Endometrium (tissue), 2 donors: ENCODE results near the gene BTN2A1.
"Not testable (repeated sequence)": the region's sequence is repeated elsewhere in the genome, so short reads cannot be mapped to it uniquely, and the experiment has no call there.

Experiments used
- FAIRE-seq: peaks from 2 replicates; lab custom pipeline; 2012; peaks lifted over from hg19 to GRCh38; lab: Jason Lieb, UNC
- donor health status: control.
- donor health status: control.

BTN2A1 gene

DNA sequence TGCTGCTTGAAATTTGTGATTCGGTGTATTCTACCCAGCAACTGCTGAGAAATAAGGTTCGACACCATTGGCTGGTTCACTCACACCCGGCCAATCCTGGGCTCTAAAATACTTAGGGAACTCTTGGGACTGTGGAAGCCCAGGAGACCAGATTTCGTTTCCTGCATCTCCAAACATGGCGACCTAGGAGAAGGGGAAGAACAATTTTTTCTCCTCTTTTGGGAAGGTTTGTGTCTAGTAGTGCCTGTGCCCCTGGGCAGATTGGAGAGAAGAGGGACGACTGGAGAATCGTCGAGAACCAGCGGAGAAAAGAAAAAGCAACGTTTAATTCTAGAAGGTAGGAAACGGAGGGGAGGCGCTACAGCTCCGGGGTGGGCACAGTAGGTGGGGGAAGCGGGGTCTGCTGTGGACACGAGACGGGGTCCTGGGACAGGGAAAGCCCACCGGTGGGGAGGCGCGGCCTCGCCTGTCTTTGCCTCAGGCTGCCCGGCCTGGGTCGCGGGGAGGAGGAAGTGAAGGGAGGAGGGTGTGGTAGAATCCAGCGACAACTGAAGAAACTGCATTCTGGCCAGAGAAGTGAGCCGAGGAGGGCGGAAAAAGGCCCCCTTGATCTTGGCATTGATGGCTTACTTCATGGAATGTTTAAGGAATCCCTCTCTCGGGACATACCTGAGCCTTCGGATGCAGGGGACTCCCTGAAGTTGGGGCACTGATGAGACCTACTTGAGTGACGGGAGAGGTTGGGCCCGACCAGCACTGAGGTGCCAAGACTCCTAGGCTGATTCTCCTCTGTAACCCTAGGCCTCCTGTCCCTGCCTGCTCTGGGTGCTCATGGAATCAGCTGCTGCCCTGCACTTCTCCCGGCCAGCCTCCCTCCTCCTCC lies at the start of gene BTN2A1:
BTN2A1 (plus strand) TSS at position 150 of the 883 bp plus-strand sequence; CDS start at position 832, 682 bp downstream.
- FAIRE-seq, result peak; percentile 96

DNA sequence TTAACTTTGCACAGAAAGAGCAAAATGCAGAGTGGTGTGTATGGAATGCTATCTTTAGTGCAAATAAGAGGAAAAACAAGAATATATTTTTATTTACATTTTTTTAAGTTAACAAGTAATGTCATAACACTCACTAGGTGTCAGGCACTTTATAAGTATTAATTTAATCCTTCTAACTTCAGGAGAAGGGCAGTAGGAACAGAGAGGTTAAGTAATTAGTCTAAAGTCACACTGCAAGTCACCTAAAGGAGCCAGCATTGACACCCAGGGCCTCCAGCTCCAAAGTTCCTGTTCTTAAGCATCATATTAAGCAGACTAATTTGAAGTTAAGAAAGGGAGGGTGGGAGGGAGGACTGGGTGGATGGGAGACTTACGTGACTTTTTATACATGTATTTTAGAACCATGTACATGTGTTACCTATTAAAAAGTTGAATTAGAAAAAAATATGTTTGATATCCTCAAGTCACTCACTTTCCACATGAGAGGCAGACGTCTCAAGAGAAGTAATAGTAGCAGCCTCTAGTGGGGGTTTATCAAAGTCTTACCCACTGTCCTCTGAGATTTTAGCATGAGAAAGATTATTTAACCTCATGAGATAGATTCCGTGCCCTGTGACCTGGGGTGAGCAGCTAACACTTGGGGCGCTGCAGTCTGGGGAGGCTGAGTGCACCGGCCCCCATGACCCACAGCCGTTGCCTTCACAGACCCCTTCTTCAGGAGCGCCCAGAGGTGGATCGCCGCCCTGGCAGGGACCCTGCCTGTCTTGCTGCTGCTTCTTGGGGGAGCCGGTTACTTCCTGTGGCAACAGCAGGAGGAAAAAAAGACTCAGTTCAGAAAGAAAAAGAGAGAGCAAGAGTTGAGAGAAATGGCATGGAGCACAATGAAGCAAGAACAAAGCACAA lies 48.7 kb upstream of the BTN2A1 start:
- no peak for FAIRE-seq

DNA sequence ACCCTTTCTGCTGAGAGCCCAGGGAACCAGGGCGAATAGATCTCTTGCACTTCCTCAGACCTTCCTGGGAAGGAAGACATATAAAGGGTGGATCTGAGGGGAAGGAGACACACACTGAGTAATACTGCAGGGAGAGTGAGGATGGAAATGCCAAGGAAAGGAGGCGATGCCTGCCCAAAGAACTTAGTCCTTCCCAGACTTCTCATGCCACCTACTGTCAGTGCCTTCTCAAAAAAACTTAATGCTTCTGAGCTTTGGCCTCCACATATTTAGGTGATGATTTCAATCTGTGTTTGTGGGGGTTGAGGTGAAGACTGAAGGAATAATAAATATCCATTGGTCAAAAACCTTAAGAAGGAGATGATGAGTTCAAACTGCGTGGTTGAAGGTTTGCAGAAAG lies 46.0 kb upstream of the BTN2A1 start:
- no peak for FAIRE-seq

DNA sequence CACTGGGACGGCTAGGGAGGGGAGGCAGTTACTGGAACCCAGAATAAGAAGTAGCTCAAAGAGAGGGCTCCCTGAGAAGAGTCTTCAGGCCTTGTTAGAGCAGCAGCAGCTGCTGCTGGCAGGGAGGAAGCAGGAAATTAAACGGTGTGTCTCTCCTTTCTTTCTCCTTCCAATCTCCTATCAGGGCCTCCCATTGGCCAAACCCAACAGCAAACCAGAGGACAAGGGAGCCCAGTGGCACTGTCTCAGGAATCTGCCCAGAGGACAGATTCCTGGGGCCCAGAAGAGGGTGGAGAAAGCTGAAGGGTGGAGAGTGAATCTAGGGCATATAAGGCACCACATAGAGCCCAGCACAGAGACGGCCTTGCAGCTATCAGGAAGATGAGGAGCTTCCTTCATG lies 45.5 kb upstream of the BTN2A1 start:
- FAIRE-seq, result no peak

DNA sequence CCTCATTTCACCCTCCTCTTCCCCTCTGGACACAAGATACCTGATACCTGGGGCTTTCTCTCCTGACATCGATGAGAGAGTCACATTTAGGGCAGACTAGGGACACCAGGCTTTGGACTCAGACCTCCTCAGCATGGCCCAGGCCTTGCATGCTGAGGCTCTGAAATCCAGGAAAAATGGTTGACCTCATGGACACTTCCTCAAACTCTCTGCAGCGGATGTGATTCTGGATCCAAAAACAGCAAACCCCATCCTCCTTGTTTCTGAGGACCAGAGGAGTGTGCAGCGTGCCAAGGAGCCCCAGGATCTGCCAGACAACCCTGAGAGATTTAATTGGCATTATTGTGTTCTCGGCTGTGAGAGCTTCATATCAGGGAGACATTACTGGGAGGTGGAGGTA lies 44.8 kb upstream of the BTN2A1 start:
- FAIRE-seq, result no peak

DNA sequence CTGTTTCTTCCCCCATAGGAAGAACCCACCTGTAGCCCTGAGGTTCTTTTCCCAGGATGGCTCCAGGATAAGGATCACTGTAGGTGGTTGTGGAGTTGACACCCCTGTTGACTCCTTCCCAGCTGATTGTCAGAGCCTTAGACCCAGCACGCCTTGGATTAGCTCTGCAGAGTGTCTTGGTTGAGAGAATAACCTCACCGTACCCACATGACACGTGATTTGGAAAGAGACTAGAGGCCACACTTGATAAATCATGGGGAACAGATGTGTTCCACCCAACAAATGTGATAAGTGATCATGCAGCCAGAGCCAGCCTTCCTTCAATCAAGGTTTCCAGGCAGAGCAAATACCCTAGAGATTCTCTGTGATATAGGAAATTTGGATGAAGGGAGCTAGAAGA lies 43.5 kb upstream of the BTN2A1 start:
- FAIRE-seq, result no peak

DNA sequence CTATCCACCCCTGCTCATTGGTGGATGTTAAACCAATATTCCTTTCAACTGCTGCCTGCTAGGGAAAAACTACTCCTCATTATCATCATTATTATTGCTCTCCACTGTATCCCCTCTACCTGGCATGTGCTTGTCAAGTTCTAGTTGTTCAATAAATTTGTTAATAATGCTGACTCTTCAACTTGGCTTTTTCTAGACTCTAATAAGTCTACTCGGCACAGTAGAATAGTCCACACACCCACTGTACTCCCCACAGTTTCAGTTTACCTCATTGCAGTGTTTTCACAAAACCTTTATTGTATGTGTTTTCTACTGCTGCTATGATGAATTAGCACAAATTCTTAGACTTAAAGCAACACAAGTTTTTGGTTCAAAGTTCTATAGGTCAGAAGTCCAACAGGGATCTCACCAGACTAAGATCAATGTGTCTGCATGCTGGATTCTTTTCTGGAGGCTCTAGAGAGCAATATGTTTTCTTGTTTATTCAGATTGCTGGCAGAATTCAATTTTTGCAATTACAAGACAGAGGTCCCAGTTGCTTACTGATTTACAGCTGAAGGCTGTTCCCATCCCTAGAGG lies 42.6 kb upstream of the BTN2A1 start:
- no peak for FAIRE-seq

DNA sequence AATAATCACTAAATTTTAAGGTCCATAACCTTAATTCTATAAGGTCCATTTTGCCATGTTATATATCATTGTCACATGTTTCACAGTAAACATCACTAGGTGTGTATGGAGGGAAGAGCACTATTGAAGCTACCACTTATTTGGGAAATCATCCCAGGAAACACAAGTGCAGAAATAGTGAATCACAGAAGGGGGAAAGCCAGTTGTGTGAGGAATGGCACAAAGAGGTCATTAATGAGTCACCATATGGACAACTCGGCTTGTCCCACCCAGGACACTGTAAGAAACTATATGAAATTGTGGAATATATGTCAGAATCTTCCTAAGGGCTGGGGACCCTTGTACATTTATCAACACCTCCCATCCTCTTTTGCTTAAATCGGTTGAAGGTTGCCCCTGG lies 42.0 kb upstream of the BTN2A1 start:
- FAIRE-seq, result no peak

DNA sequence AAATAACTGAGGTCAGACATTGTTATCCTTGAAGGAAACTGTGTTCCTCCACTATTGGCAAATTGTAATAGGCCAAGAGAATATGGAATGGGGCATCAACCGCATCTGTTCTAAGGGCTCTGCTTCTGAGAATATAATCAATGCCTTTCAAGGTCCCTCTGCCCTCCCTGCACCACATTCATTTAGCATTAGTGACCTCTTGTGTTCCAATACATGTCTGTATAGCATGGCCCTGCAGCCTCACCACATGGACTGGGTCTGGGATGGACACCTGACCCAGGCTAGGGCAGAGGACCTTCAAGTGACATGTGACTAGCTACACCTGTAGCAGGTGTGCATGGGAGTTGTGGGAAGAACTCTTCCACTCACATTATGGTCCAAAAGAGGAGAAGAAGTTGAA lies 41.5 kb upstream of the BTN2A1 start:
- FAIRE-seq, result no peak

DNA sequence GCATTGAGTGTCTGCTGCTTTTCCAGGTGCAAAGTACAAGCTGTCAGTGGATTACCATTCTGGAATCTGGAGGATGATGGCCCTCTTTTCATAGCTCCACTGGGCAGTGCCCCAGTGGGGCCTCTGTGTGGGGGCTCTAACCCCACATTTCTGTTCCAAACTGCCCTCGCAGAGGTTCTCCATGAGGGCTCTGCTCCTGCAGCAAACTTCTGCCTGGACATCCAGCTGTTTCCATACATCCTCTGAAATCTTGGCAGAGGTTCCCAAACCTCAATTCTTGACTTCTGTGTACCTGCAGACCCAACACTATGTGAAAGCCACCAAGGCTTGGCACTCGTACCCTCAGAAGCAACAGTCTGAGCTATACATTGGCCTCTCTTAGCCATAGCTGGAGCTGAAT lies 39.7 kb upstream of the BTN2A1 start:
- FAIRE-seq, result not testable (repeated sequence)

DNA sequence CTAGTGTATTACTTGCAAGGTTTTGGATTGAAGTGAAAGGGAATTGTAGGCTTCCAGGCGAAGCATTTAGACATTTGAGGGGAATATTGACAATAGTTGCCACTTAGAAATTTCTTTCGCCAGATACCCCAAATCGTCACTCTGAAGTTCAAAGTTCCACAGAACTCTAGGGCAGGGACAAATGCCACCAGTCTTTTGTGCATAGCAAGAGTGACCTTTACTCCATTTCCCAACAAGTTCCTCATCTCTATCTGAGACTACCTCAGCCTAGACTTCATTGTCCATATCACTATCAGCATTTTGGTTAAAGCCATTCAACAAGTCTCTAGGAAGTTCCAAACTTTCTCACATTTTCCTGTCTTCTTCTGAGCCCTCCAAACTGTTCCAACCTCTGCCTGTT lies 39.0 kb upstream of the BTN2A1 start:
- FAIRE-seq, result not testable (repeated sequence)

DNA sequence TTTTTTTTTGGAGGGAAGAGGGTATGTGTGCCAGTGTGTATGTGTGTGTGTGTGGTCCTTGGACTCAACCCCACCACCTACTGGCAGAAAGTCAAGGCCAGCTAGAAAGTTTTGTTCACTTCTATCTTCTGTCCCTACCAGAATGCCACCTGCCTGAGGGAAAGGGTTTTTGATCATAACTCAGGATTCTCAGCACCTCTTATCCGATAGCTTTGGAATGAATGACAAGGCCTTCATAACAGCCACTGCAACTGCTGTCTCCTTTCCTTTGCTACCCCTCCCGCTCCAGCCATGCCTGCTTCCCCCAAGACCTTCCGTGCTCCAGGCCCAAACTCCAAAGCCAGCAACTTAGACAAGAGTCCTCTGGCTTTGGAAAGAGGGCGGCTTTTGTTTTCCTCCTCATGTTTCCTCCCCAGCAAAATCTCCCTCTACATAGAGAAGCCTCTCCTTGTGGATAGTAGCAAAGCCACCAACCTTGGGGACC lies 37.0 kb upstream of the BTN2A1 start:
- FAIRE-seq, result no peak

DNA sequence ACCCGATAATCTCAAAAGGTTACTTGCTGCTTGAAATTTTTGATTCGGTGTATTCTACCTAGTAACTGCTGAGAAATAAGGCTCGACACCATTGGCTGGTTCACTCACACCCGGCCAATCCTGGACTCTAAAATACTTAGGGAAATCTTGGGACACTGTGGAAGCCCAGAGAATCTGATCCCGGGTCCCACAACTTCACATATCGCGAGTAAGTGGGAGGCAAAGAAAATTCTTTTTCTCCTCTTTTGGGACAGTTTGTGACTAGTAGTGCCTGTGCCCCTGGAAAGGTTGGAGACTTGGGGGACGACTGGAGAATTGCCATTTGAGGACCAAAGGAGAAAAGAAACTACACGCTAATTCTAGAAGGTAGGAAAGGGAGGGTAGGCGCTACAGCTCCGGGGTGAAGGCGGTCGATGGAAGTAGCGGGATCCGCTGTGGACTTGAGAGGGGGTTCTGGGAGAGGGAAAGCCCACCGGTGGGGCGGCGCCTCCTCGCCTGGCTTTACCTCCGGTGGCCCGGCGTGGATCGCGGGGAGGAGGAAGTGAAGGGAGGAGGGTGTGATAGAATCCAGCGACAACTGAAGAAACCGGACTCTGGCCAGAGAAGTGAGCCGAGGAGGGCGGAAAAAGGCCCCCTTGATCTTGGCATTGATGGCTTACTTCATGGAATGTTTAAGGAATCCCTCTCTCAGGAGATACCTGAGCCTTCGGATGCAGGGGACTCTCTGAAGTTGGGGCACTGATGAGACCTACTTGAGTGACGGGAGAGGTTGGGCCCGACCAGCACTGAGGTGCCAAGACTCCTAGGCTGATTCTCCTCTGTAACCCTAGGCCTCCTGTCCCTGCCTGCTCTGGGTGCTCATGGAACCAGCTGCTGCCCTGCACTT lies 36.3 kb upstream of the BTN2A1 start:
- FAIRE-seq, result peak; percentile 93

DNA sequence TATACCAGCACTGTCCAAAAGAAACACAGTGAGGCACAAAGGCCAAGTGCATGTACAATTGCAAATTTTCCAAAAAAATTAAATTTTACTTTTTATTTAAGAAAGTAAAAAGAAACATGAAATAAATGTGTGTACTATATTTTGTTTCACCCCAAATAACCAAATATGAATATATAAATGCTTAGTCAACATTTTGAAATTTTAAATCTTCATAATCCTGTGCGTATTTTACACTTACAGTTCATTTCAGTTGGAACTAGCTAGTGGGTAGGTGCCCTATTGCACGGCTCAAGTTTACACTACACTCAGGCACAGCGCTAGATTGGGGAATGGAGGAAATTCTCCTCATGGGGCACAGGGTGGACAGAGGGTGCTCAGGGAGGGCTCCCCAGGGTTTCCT lies 35.4 kb upstream of the BTN2A1 start:
- no peak for FAIRE-seq

DNA sequence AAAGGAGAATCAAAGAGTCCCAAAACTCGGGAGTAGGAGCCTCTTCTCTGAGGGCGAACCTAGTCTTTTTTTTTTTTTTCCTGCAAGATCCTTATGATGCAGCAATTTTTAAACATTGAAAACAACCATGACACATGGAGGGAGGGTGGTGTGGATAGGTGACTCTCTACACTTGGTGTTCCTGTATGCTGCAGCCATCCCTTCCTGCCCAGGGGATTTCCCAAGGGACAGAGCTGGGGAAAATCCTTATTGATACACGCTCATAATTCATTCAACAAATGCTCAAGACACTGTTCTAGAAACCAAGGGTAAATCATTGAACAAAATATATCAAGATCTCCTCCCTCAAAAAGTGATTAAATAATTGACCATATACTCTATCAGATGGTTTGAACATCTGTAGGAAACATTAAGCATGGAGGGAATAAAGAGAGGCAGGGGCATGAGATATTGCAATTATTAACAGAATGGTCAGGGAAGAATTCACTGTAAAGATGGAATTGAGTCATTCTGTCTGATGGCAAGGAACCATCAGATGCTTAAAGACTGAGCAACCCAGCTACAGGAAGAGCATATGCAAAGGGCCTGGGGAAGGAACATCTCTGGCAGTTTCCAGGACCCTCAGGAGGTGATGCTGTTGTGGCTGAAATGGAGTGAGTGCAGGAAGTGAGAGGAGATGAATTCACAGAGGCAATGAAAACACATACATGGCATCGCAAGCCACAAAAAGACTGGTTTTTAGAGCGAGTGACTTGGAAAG lies 30.9 kb upstream of the BTN2A1 start:
- no peak for FAIRE-seq

DNA sequence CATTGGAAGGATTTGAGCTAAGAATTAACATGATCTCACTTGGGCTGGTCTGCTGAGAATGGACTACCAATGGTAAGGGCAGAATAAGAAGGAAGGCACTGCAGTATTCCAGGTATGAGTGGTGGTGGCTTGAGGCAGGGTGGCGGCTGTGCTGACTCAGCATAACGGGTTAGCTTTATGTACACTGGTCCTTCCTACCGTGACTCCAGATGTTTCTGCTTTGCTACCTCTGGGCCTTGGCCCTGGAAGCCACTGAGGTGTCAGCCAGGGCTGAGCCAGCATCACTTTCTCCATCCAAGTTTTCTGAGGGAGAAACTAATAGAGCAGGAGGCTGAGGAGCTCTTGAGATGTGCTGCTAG lies 30.3 kb upstream of the BTN2A1 start:
- FAIRE-seq, result no peak

DNA sequence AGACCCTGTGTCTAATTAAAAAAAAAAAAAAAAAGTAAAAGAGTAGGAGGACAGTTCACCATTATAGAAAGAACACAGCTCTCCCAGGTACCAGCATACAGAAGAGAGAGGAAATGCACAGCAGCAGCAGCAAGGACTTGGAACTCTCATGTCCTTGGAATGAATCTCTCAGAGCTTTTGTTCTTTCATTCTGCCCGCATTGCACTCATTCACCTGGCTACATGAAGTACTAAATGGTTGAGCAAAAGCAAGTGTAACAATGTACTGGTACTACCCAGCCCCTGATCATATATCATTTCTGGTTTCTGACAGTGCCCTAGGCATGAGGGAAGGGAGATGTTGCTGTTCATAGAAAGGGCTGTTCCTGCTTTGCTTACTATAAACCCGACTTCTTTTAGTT lies 29.5 kb upstream of the BTN2A1 start:
- no peak for FAIRE-seq

DNA sequence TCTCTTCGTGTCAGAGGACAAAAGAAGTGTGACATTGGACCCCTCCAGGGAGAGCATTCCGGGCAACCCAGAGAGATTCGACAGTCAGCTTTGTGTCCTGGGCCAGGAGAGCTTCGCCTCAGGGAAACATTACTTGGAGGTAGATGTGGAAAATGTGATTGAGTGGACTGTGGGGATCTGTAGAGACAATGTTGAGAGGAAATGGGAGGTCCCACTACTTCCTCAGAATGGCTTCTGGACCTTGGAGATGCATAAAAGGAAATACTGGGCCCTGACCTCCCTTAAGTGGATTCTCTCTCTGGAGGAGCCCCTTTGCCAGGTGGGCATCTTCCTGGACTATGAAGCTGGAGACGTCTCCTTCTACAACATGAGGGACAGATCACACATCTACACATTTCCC lies 27.0 kb upstream of the BTN2A1 start:
- FAIRE-seq, result no peak

DNA sequence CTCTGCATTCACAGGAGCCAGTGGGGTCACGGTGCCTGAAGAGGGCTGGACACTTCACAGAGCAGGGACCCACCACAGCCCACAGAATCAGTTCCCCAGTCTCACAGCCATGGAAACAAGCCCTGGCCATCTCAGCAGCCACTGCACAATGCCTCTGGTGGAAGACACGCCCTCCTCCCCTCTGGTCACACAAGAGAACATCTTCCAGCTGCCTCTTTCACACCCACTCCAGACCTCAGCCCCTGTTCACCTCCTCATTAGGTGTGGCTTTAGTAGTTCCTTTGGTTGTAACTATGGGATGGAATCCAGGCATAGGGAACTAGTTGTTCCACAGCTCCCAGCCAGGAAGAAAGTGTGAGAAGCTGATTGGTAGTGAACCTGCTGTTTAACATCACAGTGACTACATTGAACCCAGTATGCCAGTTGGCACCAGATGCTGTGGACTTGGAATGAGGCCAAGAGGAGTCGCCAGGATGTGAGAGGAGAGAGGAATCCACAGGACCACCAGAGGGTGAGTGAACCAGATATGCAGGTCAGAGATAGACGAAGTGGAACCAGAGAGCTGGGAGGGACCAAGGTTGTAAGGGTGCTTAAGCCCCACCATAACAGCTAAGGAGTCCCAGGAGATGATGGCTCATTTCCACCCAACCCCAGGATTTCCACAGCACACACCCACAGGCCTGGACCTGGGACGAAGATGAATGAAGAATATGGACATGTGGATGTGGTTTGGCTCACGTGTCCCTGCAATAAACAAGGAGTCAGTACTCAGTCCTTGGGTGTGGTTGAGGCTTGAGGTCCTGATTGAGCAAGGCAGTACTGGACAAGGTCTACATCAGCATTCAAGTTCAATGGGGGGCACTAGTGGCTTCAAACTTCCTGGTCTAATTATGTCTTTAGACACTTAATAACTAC lies 26.2 kb upstream of the BTN2A1 start:
- FAIRE-seq, result no peak
